ENCODE results near the gene ETS1.

Gene ETS1

DNA sequence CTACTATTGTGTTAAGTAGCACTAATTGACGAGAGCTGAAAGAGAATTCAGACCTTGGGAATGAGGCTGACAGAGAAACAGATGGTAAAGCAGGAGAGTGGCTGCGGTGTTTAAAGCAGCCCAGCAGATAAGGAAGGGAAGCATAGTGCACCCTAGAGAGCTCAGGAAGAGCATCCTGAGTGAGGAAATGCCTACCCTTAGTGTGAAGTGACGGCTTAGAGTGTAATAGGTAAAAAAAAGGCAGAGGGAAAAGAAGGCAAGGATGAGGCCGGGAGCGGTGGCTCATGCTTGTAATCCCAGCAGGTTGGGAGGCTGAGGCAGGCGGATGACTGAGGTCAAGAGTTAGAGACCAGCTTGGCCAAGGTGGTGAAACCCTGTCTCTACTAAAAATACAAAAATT, 22.4 kb upstream of the ETS1 start:
- ATAC-seq (ENCODE audit: low read depth) (no peak), DNase-seq (ENCODE audit: low spot score) (no peak)
- Histone ChIP-seq H3K36me3 (ENCODE audit: low read depth) (no peaks in the 10 kb centered on the region), H3K4me3 (ENCODE audit: severe bottlenecking) (no peak overlapping the region), H3K9me3 (ENCODE audit: severe bottlenecking) (no peaks in the 10 kb centered on the region), H3K4me1 (ENCODE audit: insufficient read depth, poor library complexity, severe bottlenecking) (no peaks in the 10 kb centered on the region), H3K27ac (ENCODE audit: poor library complexity, severe bottlenecking) (no peak overlapping the region), H3K27me3 (ENCODE audit: insufficient read depth, poor library complexity, severe bottlenecking) (no peaks in the 10 kb centered on the region)
- TF ChIP-seq, protein P1, sequence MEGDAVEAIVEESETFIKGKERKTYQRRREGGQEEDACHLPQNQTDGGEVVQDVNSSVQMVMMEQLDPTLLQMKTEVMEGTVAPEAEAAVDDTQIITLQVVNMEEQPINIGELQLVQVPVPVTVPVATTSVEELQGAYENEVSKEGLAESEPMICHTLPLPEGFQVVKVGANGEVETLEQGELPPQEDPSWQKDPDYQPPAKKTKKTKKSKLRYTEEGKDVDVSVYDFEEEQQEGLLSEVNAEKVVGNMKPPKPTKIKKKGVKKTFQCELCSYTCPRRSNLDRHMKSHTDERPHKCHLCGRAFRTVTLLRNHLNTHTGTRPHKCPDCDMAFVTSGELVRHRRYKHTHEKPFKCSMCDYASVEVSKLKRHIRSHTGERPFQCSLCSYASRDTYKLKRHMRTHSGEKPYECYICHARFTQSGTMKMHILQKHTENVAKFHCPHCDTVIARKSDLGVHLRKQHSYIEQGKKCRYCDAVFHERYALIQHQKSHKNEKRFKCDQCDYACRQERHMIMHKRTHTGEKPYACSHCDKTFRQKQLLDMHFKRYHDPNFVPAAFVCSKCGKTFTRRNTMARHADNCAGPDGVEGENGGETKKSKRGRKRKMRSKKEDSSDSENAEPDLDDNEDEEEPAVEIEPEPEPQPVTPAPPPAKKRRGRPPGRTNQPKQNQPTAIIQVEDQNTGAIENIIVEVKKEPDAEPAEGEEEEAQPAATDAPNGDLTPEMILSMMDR (IDR thresholded peaks at IDR 0.05; ENCODE audit: poor library complexity, severe bottlenecking): no peak

DNA sequence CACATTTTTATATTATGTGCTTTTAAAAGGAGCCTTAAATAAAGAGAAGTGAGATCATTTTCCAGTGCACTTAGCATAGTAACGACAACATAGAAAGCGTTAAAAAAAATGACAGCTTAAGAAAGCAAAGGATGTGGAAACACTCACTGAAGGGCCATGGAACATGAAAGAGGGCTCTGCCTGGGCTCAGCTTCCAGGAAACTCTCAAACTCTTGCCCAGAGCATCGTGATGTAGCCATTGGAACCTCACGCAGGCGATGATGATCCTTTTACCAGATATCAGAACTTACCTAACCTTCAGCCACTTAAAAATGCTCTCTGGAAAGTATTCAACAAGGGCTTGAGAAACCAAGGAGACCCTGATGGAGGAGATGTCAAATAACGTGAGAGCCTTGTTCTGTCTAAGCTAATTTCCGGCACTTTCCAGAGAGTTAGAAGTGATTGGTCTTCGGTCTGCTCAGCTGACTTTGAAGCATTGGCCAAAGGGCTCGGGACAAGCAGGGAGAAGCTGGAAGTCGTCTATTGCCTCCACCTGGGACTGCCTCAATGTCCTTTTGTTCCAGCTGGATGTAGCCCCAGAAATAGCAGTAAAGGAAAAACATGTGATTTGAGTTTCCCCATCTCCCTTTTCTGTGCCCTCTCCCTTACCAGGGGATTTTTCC, 21.5 kb upstream of the ETS1 start:
- H3K27me3 ChIP-seq (ENCODE audit: insufficient read depth, poor library complexity, severe bottlenecking): no peaks in the 10 kb centered on the region
- H3K27ac ChIP-seq (ENCODE audit: poor library complexity, severe bottlenecking): no peak overlapping the region
- no peak overlapping the region for H3K4me3 ChIP-seq (ENCODE audit: severe bottlenecking)
- no peaks in the 10 kb centered on the region for H3K36me3 ChIP-seq (ENCODE audit: low read depth)
- no peaks in the 10 kb centered on the region for H3K4me1 ChIP-seq (ENCODE audit: insufficient read depth, poor library complexity, severe bottlenecking)
- ATAC-seq (ENCODE audit: low read depth) (no peak), DNase-seq (ENCODE audit: low spot score) (no peak)
- H3K9me3 ChIP-seq (ENCODE audit: severe bottlenecking): no peaks in the 10 kb centered on the region
- TF ChIP-seq, protein P1 (IDR thresholded peaks at IDR 0.05; ENCODE audit: poor library complexity, severe bottlenecking): no peak

DNA sequence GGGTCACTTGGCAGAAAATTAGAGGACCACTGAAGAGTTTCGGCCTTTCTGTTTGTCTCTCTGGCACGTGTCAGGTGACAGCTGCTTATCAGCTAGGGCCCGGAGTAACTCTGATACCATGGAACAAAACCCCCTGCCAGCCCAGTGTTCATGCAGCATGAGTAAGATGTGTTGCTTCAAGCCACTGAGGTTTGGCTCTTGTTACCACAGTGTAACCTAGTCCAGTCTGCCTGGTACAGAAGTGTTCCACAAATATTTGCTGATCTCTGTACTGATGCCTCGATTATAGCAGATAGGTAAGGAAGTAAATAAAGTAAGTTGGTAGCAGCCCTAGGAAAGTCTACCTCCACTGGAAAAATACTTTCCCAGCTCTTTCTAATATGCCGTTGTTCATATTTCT, 20.5 kb upstream of the ETS1 start:
- Histone ChIP-seq H3K4me1 (ENCODE audit: insufficient read depth, poor library complexity, severe bottlenecking) (no peaks in the 10 kb centered on the region), H3K36me3 (ENCODE audit: low read depth) (no peaks in the 10 kb centered on the region), H3K9me3 (ENCODE audit: severe bottlenecking) (no peaks in the 10 kb centered on the region), H3K27me3 (ENCODE audit: insufficient read depth, poor library complexity, severe bottlenecking) (no peaks in the 10 kb centered on the region), H3K4me3 (ENCODE audit: severe bottlenecking) (no peak overlapping the region), H3K27ac (ENCODE audit: poor library complexity, severe bottlenecking) (no peak overlapping the region)
- ATAC-seq (ENCODE audit: low read depth) (no peak), DNase-seq (ENCODE audit: low spot score) (no peak)
- TF ChIP-seq, protein P1 (IDR thresholded peaks at IDR 0.05; ENCODE audit: poor library complexity, severe bottlenecking): no peak

DNA sequence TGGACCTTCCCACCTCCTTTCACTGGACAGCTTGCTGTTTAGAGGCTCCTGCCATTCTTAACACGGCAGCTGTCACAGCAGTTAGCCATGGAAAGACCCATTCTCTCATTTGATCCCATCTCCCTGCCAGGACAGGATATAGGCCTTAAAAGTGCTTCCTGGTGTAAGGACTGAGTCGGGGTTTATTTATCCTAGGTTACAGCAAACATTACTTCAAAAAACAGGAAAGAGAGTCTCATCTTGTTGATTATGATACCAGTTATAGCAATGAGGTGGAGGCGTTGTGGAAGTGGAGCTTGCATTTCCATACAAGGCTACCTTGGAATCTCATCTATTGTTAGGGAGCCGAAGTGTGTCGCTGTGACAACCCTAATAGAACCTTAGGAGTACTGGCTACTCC, 17.4 kb upstream of the ETS1 start:
- ATAC-seq (ENCODE audit: low read depth) (no peak), DNase-seq (ENCODE audit: low spot score) (no peak)
- Histone ChIP-seq H3K36me3 (ENCODE audit: low read depth) (no peaks in the 10 kb centered on the region), H3K4me1 (ENCODE audit: insufficient read depth, poor library complexity, severe bottlenecking) (no peaks in the 10 kb centered on the region), H3K4me3 (ENCODE audit: severe bottlenecking) (no peak overlapping the region), H3K27me3 (ENCODE audit: insufficient read depth, poor library complexity, severe bottlenecking) (no peaks in the 10 kb centered on the region), H3K27ac (ENCODE audit: poor library complexity, severe bottlenecking) (no peak overlapping the region), H3K9me3 (ENCODE audit: severe bottlenecking) (no peaks in the 10 kb centered on the region)
- TF ChIP-seq, protein P1 (IDR thresholded peaks at IDR 0.05; ENCODE audit: poor library complexity, severe bottlenecking): no peak

DNA sequence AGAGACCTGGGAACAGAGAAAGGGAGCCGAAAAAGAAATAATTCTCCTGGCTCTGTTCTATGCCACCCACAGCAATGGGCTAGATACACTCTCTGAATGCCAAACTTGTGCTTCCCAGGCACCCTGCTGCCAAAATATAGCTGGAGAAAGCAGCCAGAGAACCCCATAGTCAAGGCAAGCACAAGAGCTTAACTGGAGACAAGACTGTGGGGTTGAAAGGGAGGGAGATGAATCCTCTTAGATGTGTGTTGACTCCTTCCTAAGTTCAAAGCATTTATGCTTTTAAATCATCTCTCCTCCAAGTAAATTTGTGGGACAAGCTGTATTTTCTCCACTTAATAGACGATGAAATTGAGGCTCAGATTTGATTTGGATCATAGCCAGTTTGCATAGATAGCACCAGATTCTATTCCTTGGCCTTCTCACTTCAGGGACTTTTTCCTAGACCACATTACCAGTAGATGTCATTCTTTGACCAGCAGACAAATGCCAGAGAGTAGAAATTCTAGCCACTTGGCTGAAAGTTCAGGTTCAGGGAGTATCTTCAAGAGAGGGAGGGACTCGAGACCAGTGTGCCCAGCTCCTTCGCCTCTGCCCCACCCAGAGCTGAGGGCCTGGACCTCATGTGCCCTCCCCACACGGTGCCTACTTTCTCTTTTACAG, 16.5 kb upstream of the ETS1 start:
- H3K4me3 ChIP-seq (ENCODE audit: severe bottlenecking): no peak overlapping the region
- ATAC-seq (ENCODE audit: low read depth) (no peak), DNase-seq (ENCODE audit: low spot score) (no peak)
- H3K27ac ChIP-seq (ENCODE audit: poor library complexity, severe bottlenecking): no peak overlapping the region
- TF ChIP-seq, protein P1 (IDR thresholded peaks at IDR 0.05; ENCODE audit: poor library complexity, severe bottlenecking): no peak
- no peaks in the 10 kb centered on the region for H3K4me1 ChIP-seq (ENCODE audit: insufficient read depth, poor library complexity, severe bottlenecking)
- no peaks in the 10 kb centered on the region for H3K36me3 ChIP-seq (ENCODE audit: low read depth)
- H3K9me3 ChIP-seq (ENCODE audit: severe bottlenecking): no peaks in the 10 kb centered on the region
- H3K27me3 ChIP-seq (ENCODE audit: insufficient read depth, poor library complexity, severe bottlenecking): no peaks in the 10 kb centered on the region
